Activated CD8-positive, alpha-beta memory T cell treated with anti-CD3 and anti-CD28 coated beads for 1 hour (primary cell): ENCODE results near the gene MTRF1L.
"Not testable (repeated sequence)": the region's sequence is repeated elsewhere in the genome, so short reads cannot be mapped to it uniquely, and the experiment has no call there.

ENCODE experiments used
- DNase-seq, 2 donors: peaks; one replicate each; pipeline ENCODE4 v3.0.0-alpha.2; 2020; ENCODE audit warnings: low read depth in 1 of 2; ENCODE audit errors: extremely low read depth in 1 of 2

Gene MTRF1L

DNA sequence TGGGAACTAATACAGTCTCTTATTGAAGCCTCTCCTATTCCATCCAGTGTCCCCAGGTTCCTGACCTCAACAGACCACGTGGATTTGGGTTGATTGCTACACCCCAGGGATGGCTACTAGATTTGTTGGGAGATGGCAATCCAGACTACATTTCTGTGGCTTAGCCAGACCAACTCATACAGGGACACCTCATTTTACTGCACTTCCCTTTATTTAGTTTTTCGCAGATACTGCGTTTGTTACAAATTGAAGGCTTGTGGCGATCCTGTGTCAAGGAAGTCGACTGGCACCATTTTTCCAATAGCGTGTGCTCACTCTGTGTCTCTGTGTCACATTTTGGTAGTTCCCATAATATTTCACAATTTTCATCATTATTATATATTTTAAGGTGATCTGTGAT lies 10.3 kb upstream of the MTRF1L start:
- no peak for DNase-seq

DNA sequence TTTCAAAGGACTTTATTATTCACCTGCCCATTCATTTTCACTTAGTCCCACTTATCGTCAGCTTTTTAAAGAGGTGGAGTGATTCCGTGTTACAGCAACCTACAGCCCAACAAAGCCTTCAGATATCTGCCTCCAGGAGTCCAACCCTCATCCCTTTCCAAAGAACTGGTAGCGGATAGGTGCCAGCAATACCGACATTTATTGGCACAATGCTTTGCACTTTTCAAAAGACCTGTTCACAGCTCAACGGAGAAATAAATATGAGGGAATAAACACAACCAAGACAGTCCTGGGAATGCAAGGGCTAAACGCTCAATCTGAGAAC lies 819 bp upstream of the MTRF1L start:
- DNase-seq = no peak

DNA sequence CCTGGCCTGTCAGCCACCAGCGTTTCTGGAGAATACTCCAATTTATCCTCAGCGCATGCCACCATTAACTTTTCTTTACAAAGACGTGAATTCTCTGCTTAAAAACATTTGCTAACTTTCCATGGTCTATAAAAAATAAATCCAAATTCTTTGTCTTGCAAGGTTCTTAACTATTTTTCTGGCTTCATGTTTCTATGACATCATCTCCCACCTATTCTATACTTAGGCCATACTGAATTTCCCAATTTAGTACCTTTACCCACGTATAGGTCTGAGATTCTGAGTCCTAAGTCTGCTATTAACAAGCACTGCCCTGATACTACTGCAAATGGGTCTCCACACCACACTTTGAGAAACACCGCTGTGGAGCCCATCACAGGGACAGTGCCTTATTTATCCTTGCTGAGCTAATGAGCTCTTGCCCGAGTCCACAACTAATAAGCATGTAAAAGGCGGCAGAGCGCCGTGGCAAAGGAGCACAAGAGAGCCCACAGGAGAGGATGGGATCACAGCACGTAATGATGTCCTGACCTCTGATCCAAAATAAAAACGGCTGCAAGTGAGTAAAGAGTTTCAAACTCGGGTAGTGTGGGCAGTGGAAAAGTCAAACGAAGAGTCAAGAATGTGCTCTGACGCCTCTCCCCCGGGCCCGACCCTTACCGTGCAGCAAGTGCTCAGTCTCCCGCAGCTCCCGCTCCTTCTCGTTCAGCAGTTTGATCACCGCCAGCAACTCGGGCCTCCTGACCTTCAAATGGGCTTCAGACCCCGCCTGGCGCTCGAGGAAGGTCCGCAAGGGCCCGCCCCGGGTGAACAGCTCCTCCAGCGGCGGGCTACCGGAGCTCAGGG lies 519 bp downstream of the MTRF1L start:
- no peak for DNase-seq

DNA sequence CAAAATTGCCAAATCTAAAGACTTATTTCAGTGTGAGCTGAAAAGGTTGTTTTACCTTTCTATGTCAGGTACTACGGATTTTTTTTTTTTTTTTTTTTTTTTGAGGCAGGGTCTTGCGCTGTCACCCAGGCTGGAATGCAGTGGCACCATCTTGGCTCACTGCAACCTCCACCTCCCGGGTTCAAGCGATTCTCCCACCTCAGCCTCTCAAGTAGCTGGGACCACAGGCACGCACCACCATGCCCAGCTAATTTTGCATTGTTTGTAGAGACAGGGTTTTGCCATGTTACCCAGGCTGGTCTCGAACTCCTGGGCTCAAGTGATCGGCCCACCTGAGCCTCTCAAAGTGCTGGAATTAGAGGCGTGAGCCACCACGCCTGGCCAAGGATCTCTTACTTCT lies 1.7 kb downstream of the MTRF1L start:
- DNase-seq = not testable (repeated sequence)

DNA sequence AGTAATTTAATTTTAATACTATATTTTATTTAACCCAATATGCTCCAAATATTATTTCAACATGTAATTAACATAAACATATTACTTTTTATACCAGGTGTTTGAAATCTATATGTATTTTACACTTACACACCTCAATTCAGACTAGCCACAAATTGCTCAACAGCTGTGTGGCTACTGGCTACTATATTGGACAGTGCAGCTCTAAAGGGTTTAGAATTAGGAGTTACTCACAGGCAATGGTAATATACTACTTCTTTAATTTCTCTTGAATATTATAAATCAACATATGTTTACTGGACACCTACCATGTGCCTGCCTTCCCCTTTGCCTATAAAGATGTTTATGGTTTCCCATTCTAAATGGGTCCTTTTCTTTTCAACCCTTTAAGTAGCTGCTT lies 2.3 kb downstream of the MTRF1L start:
- DNase-seq = no peak

DNA sequence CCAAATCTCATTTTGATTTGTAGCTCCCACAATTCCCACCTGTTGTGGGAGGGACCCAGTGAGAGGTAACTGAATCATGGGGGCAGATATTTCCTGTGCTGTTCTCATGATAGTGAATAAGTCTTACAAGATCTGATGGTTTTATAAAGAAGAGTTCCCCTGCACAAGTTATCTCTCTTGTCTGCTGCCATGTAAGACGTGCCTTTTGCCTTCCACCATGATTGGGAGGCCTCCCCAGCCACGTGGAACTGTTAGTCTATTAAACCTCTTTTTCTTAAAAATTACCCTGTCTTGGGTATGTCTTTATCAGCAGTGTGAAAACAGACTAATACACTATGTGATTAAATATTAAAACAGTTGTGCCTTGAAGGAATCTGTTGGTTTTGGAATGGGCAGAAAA lies 3.0 kb downstream of the MTRF1L start:
- not testable (repeated sequence) for DNase-seq

DNA sequence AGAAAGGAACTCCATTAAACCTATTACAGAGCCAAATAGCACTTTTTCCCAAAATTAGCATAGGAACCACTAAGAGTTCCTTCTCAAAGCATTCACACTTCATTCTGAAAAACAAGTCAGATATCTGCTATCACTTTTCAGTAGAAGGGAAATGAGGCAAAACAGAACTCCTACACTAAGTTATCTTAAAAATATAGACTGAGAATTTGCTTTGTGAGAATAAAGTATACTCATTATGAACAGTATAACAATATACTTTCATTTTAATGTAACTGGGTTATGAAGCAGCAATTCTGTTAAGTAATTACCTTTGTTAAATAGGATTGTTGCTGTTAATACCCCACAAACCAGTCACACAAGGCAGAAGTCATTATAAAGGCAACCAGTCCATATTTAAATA lies 8.7 kb downstream of the MTRF1L start:
- DNase-seq = no peak

DNA sequence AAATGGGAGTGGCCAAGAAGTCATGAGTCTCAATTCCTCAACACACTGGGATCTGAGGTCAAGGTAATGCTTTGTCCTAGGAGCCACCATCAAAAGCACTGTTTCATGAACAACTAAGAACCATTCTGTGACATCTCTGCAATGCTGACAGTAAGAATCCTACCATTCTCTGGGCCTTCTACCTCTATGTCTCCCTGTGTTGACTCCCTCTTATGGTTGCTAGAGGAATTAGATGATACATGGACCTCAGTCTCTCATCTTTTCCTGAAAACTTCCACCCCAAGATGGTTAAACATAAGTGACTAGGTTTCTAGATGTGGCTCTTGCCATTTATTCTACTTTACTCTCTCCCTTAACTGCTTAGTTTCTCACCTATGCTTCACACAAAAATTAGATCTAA lies 9.1 kb downstream of the MTRF1L start:
- no peak for DNase-seq

DNA sequence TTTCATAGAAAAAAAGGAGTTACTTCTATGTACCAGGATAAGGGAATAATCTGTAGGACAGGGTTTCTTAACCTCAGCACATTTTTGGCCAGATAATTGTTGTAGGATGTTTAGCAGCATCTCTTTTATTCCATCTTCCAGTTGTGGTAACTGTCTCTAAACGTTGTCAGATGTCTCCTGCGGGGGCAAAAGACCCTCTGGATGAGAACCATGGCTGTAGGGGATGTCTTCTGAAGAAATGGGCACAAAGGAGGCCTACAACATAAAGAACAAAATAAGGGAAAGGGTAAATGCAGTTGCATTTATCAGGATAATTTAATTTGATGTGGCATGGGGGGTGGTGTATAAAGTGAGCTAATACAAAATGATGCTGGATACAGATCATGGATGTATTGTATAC lies 15.5 kb downstream of the MTRF1L start:
- no peak for DNase-seq

DNA sequence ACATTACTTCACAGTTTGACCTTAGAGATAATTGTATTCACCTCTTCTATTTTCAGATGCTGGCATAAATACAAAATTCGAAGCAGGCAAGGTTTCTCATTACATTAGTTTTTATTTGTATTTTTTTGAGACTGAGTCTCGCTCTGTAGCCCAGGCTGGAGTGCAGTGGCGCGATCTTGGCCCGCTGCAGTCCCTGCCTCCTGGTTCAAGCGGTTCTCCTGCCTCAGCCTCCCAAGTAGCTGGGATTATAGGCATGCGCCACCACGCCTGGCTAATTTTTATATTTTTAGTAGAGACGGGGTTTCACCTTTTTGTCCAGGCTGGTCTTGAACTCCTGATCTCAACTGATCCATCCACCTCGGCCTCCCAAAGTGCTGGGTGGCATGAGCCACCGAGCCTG lies 17.2 kb downstream of the MTRF1L start:
- DNase-seq = not testable (repeated sequence)

DNA sequence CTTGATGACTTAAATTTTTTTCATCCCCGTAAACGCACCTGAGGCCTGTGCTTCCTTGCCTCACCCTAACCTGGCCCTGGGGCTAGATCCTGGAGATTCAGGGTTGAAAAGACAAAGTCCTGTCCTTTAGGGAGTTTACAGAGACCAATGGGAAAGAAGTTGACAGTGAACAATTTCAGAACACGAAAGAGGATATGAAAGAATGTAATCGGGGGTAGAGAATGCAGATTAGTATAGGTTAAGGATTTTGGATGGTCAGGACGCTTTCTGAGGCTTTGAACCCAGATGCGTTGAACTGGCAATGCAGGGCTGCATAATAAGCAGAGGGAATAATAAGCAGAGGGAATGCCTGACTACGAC lies 18.0 kb downstream of the MTRF1L start:
- no peak for DNase-seq

DNA sequence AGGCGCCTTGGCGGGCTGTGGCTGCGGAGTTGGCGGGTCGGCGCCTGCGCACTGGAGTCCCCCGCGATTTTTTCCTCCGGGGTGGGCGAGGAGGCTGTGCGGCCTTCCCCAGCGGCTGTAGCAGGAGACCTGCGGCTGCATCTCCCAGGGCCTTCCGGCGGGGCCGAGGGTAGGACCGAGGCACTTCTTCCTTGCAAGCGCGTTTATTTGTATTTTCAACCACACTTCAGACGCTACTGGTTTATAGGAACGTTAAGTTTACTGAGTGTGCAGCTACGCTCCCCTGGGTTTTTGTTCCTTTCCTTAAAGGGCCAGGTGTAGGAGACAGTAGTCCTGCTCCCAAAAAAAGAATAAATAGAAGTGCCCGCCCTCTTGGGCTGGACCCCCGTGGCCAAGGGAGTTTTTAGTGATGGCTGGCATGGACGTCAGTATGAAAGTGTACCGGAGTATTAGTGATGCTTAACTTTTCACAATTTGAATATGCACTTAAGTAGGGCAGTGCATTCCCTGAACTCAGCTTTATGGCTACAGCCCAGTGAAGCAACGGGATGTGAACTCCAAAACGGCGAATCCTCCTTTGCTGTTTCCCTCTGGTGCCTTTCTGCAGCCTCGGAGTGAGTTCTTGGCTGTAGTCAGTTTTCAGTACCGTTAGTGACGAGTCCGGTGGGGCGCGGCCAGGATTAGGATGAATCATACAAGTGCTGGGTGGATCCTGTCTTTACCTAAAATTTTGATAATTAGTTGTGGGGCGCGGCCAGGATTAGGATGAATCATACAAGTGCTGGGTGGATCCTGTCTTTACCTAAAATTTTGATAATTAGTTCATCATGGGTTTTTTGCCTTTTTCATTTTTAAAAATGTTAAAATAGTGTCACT lies 18.6 kb downstream of the MTRF1L start:
- DNase-seq = peak; percentile 84 to 94

DNA sequence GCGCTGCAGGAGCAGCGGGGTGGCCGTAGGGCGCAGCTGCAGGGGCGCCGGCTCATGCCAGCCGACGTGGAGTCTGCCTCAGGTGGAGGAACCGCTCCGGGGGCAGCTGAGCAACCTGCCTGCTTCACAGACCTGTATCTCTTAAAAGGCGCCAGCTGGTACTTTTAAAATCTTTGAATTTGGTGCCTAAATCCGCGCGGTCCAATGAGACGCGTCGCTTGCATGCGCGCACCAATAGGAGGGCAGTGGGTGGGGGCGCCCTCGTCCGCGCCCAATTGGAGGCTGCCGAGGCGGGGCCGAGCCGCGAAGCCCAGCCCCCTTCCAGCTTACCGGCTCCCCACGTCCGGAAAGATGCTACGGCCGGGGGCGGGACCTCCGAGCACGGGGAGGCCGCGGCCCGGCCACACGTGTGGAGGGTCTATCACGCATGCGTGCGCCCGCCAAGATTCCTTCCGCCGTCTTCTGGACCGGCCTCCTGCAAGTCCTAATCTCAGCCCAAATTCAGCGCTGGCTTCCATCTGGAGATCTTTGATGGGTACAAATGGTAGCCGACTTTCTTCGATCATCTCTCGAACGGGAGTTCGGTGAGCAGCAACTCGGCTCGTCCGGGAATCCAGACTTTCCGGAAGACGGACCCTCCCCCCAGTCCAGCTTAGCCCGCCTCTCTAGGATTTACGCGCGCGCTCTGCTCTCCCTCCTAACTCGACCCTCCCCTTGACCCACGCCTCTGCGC lies 19.4 kb downstream of the MTRF1L start, which contains the start of gene FBXO5:
TSS of gene FBXO5 (minus strand) at position 138 of the 733 bp plus-strand sequence. CDS start at position 56, 82 bp downstream.
- DNase-seq = peak; percentile 88 to 97

DNA sequence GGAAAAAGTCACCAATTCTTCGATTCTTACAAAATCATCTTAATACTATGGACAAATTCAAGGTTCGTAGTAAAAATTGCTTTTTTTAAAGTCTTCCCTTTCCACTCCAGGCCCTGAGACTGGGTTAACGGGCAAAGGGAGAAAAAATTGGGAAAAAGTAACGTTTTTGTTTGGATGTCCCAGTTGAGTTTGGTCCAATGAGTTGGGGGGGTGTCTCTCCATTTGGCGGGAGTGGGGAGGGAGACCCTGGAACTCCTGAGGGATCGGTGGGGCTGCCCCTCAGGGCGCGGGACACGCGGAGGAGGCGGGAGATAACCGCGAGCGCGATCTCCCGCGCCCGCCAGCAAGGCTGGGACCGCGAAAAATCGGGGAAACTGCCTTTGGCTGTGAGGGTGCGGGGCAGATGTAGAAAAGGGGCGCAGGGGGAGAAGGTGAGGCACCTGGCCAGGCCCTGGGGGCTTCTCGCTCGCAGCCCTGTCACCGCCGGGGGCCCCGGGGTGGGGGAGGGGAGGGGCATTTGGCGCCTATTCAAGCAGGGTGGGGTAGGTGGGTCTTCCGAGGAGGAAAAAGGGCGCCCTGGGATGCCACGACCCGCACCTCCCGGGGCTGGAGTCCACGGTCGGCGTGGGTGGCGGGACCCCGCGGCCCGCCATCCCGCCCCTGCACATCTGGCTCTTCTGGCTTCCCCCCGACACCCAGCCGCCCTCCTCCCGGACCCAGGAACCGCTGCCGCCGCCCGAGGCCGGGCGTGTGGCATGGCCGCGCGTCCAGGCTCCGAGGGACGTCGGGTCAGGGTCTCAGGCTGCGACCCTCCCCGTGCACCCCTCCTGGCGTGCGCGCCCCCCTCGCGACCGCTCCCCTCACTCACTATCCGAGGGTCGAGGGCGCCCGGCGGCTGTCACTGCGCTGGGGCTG lies 20.3 kb downstream of the MTRF1L start:
- DNase-seq = no peak

DNA sequence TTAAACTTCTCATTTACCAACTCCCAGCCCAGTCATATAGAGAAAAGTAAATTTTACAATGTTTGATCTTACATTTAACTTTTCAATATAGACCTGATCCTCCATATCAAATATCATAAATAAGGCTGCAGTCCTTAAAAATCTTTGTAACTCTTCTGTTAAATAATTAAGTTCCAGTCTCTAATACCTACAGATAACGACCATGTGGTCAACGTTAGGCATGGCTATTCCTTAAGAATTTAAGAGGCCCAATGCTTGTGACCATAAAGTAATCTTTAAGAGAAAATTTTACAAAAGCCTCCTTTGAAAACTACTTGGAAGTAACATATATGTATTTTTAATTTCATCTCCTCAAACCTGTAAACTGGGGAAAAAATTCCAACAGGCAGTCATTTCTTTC lies 21.3 kb downstream of the MTRF1L start:
- no peak for DNase-seq

DNA sequence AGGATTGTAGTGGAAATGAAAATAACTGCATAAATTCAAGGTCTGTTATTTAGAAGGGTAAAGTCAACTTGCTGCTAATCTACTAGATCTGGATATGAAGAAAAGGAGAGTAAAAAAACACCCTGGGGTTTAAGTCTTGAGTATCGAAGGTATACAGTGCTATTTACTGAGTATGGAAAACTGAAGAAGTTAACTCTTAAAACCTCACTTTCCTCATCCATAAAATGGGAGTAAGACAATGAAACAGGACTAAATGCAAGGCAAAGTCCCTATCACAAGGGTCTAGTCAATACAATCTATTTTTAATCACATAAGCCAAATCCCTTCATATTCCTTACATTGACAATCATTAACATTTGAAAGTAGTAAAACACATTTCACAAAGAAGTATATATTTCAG lies 21.9 kb downstream of the MTRF1L start:
- DNase-seq = no peak

DNA sequence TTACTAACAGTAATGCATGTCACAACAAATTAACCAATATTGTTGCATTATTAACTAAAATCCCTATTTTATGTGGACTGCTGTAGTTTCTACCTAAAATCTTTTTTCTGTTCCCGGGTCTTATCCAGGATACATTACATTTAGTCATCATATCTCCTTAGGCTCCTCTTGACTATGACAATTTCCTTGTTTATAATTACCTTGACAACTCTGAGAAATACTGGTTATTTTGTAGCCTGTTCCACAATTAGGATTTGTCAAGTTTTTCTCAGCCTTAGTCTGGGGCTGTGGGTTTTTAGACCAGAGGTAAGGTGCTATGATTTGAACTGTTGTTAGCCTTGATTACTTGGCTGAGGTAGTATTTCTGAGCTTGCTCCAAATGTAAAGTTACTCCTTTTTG lies 23.4 kb downstream of the MTRF1L start:
- DNase-seq = no peak

DNA sequence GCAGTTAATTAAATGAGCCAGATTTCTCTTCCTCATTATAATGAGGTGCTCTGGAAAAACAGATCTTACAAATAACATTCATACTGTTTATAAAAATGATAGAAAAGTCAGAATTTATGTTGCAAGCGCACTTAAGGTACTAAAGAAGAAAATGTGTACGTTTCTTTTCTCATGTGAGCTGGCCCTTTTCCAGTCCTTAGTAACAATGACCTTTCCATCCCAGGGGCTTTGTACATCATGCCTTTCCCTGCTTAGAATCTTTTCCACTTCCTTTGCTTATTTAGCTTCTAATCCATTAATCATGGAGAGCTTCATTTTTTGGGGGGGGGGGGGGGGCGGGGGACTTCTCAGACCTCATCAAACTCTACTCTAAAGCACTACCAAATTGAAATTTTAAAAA lies 24.5 kb downstream of the MTRF1L start:
- DNase-seq = no peak

DNA sequence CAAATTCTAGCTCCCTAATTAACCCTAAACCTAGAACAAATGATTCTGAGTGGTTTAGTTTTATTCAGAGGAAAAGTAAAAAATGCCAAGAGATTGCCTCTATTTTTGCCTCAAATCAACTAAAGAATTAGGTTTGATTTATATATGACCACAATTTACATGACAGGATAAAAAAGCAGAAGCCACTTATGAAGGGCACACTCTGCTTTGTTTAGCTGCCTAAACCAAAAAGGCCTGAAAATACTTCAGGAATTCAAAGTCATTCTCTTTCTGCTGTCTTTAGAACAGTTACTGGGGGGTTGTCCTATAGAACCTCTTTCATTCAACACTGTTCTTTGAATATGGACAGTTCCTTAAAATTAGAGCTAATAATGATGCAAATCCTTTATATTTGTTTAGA lies 25.0 kb downstream of the MTRF1L start:
- no peak for DNase-seq

DNA sequence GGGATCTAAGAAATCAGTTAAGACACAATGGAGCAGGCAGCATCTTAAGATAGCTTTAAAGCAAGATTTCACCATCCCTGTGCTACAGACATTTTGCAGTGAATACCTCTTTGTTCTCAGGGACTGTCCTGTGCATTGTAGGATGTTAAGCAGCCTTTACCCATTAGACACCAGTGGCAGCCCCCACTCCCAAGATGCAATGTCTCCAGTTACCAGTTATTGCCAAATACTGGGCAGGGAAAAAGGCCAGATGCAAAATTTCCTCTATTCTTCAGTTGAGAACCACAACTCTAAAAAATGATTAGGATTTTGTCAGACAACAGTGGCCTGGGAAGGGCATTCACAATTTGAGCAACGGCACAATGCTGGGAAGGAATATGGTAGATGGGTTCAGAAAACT lies 25.8 kb downstream of the MTRF1L start:
- no peak for DNase-seq
